Muscle of leg (tissue), 11 donors: ENCODE measurements around the gene PTAR1. TPM values are rescaled to one million over a fixed set of nuclear protein-coding genes. Genes with fewer than 3 reads are reported as not detected.
"Not testable (repeated sequence)": the region's sequence is repeated elsewhere in the genome, so short reads cannot be mapped to it uniquely, and the experiment has no call there.

Source experiments
- DNase-seq: peaks from one replicate; pipeline ENCODE4 v3.0.0; 2013
- H3K27ac ChIP-seq: one replicate; pipeline ENCODE4 v1.5.1; 2013; ENCODE audit warnings: mild to moderate bottlenecking, low read length, control low read depth
- H3K27me3 ChIP-seq: one replicate; pipeline ENCODE4 v1.6.1; 2013; ENCODE audit warnings: low read length; ENCODE audit not compliant: control insufficient read depth, insufficient read depth
- H3K36me3 ChIP-seq: one replicate; pipeline ENCODE4 v1.6.1; 2013; ENCODE audit warnings: low read length; ENCODE audit not compliant: control insufficient read depth, insufficient read depth
- H3K4me1 ChIP-seq: one replicate; pipeline ENCODE4 v1.6.1; 2013; ENCODE audit warnings: low read length; ENCODE audit not compliant: control insufficient read depth, insufficient read depth
- H3K4me3 ChIP-seq: one replicate; pipeline ENCODE4 v1.5.1; 2013; ENCODE audit warnings: low read length, control low read depth
- H3K9me3 ChIP-seq: replicated peaks from 2 replicates; pipeline ENCODE4 v1.6.1; 2013; ENCODE audit warnings: low read depth, low read length; ENCODE audit not compliant: control insufficient read depth
- WGBS: methylation state at CpG from one replicate; pipeline ENCODE4 v1.1.5; 2013; ENCODE audit warnings: missing lambda C conversion rate; ENCODE audit not compliant: insufficient coverage; 5-methylcytosine and 5-hydroxymethylcytosine counted together
- polyA plus RNA-seq, 8 donors: library from polyadenylated mRNA; unstranded; fragments of 120-200 nt; gene quantifications; one replicate each; pipeline versions ENCODE4 v1.2.1 to v1.2.3, GENCODE V29; 2013; ENCODE audit warnings: inconsistent platforms in 1 of 8, low replicate concordance in 1 of 8; ENCODE audit not compliant: insufficient read length in 8 of 8, insufficient read depth in 1 of 8
- total RNA-seq: library from RNA; stranded (reverse); fragments of 120-200 nt; gene quantifications from one replicate; pipeline ENCODE4 v1.2.4, GENCODE V29; 2013

PTAR1 gene
- total and polyA plus RNA-seq, 9 donors, result 12.9 to 40.2 (median 22.4) TPM

GRCh38 chr9:69794356-69794755, 34.5 kb upstream of the PTAR1 start:
- DNase-seq, result no peak
- WGBS, result no CpG with 5 or more reads among the region's 3 CpGs
- Histone ChIP-seq H3K9me3 (no peaks in the 10 kb centered on the region), H3K27me3 (no peaks in the 10 kb centered on the region), H3K36me3 (no peaks in the 10 kb centered on the region), H3K27ac (no peak overlapping the region), H3K4me1 (no peaks in the 10 kb centered on the region), H3K4me3 (no peak overlapping the region)

DNA sequence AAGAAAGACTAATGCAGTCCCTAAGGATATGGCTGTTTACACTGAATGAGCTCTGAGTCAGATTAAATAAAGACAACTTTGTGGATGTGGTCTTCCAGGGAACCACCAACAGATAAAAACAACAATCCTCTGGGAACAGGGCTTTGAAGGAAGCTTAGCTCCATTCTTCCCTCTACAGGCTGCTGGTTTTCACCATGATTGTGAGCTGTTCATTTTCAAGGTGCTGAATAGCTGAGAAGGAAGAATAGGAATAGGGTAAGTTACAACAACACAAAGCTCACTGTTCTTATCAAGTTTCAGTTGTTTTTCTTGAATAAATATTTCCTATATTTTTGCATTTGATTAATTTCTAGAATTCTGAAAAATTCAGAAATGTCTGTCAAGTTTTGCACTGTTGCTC, 25.9 kb upstream of the PTAR1 start:
- Histone ChIP-seq H3K4me1 (no peaks in the 10 kb centered on the region), H3K27ac (no peak overlapping the region), H3K27me3 (no peaks in the 10 kb centered on the region), H3K4me3 (no peak overlapping the region), H3K9me3 (no peaks in the 10 kb centered on the region), H3K36me3 (no peaks in the 10 kb centered on the region)
- DNase-seq, result peak; percentile 7

DNA sequence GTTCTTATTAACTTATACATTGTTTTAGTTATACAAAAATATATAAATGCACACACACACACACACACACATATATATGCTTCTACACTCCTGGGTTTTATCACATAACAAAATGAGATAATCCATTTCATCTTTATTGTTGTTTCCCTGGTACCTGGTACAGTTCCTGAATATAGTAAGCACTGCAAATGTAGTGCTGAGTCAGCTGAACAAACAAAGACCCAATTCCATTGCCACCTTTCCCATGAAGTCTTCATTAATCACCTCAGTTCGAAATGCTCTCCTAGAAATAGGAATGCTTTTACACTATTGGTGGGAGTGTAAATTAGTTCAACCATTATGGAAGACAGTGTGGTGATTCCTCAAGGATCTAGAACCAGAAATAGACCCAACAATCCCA, 13.4 kb upstream of the PTAR1 start:
- no peak overlapping the region for H3K27ac ChIP-seq
- H3K4me3 ChIP-seq, result no peak overlapping the region
- no peaks in the 10 kb centered on the region for H3K27me3 ChIP-seq
- H3K36me3 ChIP-seq, result no peaks in the 10 kb centered on the region
- no peaks in the 10 kb centered on the region for H3K9me3 ChIP-seq
- WGBS, result no CpG with 5 or more reads among the region's 1 CpG
- DNase-seq, result no peak
- no peaks in the 10 kb centered on the region for H3K4me1 ChIP-seq

GRCh38 chr9:69771775-69772418, 12.1 kb upstream of the PTAR1 start:
- no peaks in the 10 kb centered on the region for H3K27me3 ChIP-seq
- H3K9me3 ChIP-seq, result no peaks in the 10 kb centered on the region
- no peaks in the 10 kb centered on the region for H3K4me1 ChIP-seq
- no peak overlapping the region for H3K27ac ChIP-seq
- DNase-seq, result no peak
- WGBS, result 70% methylated on average over 3 of the region's 4 CpGs
- no peaks in the 10 kb centered on the region for H3K36me3 ChIP-seq
- no peak overlapping the region for H3K4me3 ChIP-seq

GRCh38 chr9:69768716-69769115, 8.9 kb upstream of the PTAR1 start:
- Histone ChIP-seq H3K36me3 (no peaks in the 10 kb centered on the region), H3K4me1 (no peaks in the 10 kb centered on the region), H3K27me3 (no peaks in the 10 kb centered on the region)

GRCh38 chr9:69768101-69768500, 8.3 kb upstream of the PTAR1 start:
- Histone ChIP-seq H3K27ac (no peak overlapping the region), H3K4me1 (no peaks in the 10 kb centered on the region), H3K27me3 (no peaks in the 10 kb centered on the region), H3K4me3 (no peak overlapping the region), H3K9me3 (no peaks in the 10 kb centered on the region), H3K36me3 (no peaks in the 10 kb centered on the region)
- 80% methylated on average over 1 of the region's 1 CpG for WGBS
- DNase-seq, result no peak

More at GRCh38 chr9:69768716-69769115, 8.9 kb upstream of the PTAR1 start:
- WGBS, result 40% methylated on average over 1 of the region's 1 CpG
- DNase-seq, result no peak
- H3K4me3 ChIP-seq, result no peak overlapping the region
- no peak overlapping the region for H3K27ac ChIP-seq
- no peaks in the 10 kb centered on the region for H3K9me3 ChIP-seq

DNA sequence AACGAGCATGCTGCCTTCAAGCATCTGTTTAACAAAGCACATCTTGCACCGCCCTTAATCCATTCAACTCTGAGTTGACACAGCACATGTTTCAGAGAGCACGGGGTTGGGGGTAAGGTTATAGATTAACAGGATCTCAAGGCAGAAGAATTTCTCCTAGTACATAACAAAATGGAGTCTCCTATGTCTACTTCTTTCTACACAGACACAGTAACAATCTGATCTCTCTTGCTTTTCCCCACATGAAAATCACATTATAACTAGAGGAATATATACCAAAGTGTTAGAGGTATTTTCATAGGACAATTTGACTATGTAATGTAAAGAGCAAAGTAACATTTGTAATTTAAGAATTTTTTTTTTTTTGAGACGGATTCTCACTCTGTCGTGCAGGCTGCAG, 4.1 kb upstream of the PTAR1 start:
- H3K36me3 ChIP-seq, H3K4me3 ChIP-seq, H3K9me3 ChIP-seq, H3K27me3 ChIP-seq, DNase-seq, H3K27ac ChIP-seq, H3K4me1 ChIP-seq: not testable (repeated sequence)
- WGBS, result no CpG with 5 or more reads among the region's 5 CpGs

DNA sequence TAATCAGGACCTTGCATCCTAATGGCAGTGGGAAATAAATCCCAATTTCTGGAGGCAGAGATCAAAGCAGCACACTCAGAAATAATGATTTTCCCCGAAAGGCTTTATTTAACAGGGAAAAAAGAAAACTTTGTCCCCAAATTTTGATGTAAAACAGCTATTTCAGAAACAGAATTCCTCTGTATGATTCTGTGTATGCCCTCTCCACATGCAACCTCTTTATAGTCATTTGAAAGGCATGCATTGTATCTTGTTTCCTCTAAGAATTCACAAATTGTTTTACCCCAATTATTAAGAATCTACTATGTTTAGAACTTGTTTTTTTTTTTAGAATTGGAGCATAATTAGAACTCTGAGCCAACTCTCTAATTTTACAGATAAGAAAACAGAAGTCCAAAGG, 2.7 kb upstream of the PTAR1 start:
- no peaks in the 10 kb centered on the region for H3K27me3 ChIP-seq
- H3K27ac ChIP-seq, result no peak overlapping the region
- H3K4me1 ChIP-seq, result peaks cover 5% of the 10 kb centered on the region
- no peak for DNase-seq
- no peak overlapping the region for H3K4me3 ChIP-seq
- WGBS, result no CpG with 5 or more reads among the region's 1 CpG
- no peaks in the 10 kb centered on the region for H3K36me3 ChIP-seq
- no peaks in the 10 kb centered on the region for H3K9me3 ChIP-seq

GRCh38 chr9:69760278-69760610, 433 bp upstream of the PTAR1 start:
- peak overlapping the region; percentile 66 for H3K4me3 ChIP-seq
- no peaks in the 10 kb centered on the region for H3K27me3 ChIP-seq
- H3K27ac ChIP-seq, result peak overlapping the region; percentile 98
- no peak for DNase-seq
- H3K36me3 ChIP-seq, result no peaks in the 10 kb centered on the region
- WGBS, result 0% methylated on average over 1 of the region's 7 CpGs
- H3K9me3 ChIP-seq, result no peaks in the 10 kb centered on the region
- H3K4me1 ChIP-seq, result peaks cover 5% of the 10 kb centered on the region

DNA sequence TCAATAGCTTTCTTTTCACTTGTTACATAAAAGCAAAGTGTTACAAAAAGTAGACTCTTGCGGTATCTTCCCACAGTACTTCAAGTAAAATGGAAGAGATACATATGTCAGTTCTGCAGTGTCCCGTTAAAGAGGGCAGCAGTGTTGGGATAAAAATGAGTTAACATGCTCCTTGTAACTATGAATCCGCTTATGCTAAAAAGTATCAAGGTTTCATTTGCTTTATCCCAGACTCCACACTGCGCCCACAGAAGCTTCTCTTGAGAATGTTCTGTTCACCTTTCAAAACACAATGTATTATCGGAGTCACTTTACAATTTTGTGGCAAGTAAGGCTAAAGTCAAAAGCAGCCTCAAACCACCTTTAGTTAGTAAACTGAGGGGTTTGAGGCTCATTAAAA, 790 bp downstream of the PTAR1 start:
- Histone ChIP-seq H3K4me3 (peak overlapping the region; percentile 81), H3K4me1 (peaks cover 5% of the 10 kb centered on the region), H3K27me3 (no peaks in the 10 kb centered on the region), H3K27ac (peak overlapping the region; percentile 98), H3K9me3 (no peaks in the 10 kb centered on the region), H3K36me3 (no peaks in the 10 kb centered on the region)
- no peak for DNase-seq
- WGBS, result no CpG with 5 or more reads among the region's 5 CpGs

GRCh38 chr9:69757996-69758675, 1.7 kb downstream of the PTAR1 start:
- peak; percentile 30 for DNase-seq

More at GRCh38 chr9:69757996-69758675, 1.7 kb downstream of the PTAR1 start:
- no CpG with 5 or more reads among the region's 6 CpGs for WGBS
- no peak overlapping the region for H3K4me3 ChIP-seq
- H3K27ac ChIP-seq, result no peak overlapping the region
- H3K9me3 ChIP-seq, result no peaks in the 10 kb centered on the region
- no peaks in the 10 kb centered on the region for H3K27me3 ChIP-seq
- H3K36me3 ChIP-seq, result no peaks in the 10 kb centered on the region
- H3K4me1 ChIP-seq, result peaks cover 5% of the 10 kb centered on the region
